Neuronal stem cell (in vitro differentiated cells): ENCODE results near the gene ISM1.
A peak's percentile ranks its signal among the peaks of the same experiment; 100 is the strongest.

ENCODE experiments used
- DNase-seq: peaks from one replicate; pipeline ENCODE4 v3.0.0-alpha.2; 2013; ENCODE audit warnings: low spot score
- H2AFZ ChIP-seq: one replicate; pipeline ENCODE4 v1.6.1; 2013; ENCODE audit warnings: mild to moderate bottlenecking, low read length, inconsistent platforms
- H2AK5ac ChIP-seq: 2 replicates; pipeline ENCODE4 v1.6.1; 2013; ENCODE audit warnings: low read depth, mild to moderate bottlenecking, inconsistent platforms, low read length, moderate library complexity, mixed read lengths
- H2BK120ac ChIP-seq: 2 replicates; pipeline ENCODE4 v1.6.1; 2013; ENCODE audit warnings: low read depth, mild to moderate bottlenecking, inconsistent platforms, low read length, moderate library complexity, mixed read lengths
- H2BK12ac ChIP-seq: one replicate; pipeline ENCODE4 v1.6.1; 2013; ENCODE audit warnings: low read length, inconsistent platforms
- H2BK15ac ChIP-seq: 2 replicates; pipeline ENCODE4 v1.6.1; 2013; ENCODE audit warnings: mild to moderate bottlenecking, low read length, inconsistent platforms, mixed read lengths
- H2BK5ac ChIP-seq: one replicate; pipeline ENCODE4 v1.6.1; 2013; ENCODE audit warnings: inconsistent platforms, mild to moderate bottlenecking, low read length, moderate library complexity
- H3K14ac ChIP-seq: one replicate; pipeline ENCODE4 v1.6.1; 2013; ENCODE audit warnings: low read length, inconsistent platforms
- H3K18ac ChIP-seq: 2 replicates; pipeline ENCODE4 v1.6.1; 2013; ENCODE audit warnings: low read length, inconsistent platforms
- H3K23ac ChIP-seq: 2 replicates; pipeline ENCODE4 v1.6.1; 2013; ENCODE audit warnings: low read depth, mild to moderate bottlenecking, mixed read lengths, low read length, inconsistent platforms; ENCODE audit not compliant: poor library complexity
- H3K27ac ChIP-seq: replicated peaks from 3 replicates; pipeline ENCODE4 v1.5.1; 2013; ENCODE audit warnings: low read length, inconsistent platforms
- H3K27me3 ChIP-seq, 3 experiments: 2 replicates each; pipeline ENCODE4 v1.6.1; 2013; ENCODE audit warnings: low read length in 3 of 3, mild to moderate bottlenecking in 2 of 3, inconsistent platforms in 1 of 3, low read depth in 1 of 3, mixed read lengths in 1 of 3, moderate library complexity in 1 of 3; ENCODE audit not compliant: control insufficient read depth in 3 of 3, insufficient read depth in 3 of 3
- H3K36me3 ChIP-seq, 2 donors: replicated peaks in 1 of 2; 2 replicates each; pipeline ENCODE4 v1.6.1; 2013; ENCODE audit warnings: low read length in 2 of 2; ENCODE audit not compliant: control insufficient read depth in 2 of 2, insufficient read depth in 2 of 2
- H3K4ac ChIP-seq: 2 replicates; pipeline ENCODE4 v1.6.1; 2013; ENCODE audit warnings: inconsistent platforms, mild to moderate bottlenecking, low read length, moderate library complexity
- H3K4me1 ChIP-seq, 2 donors: 1 replicate in 1 of 2; 2 replicates in 1 of 2; pipeline ENCODE4 v1.6.1; 2013; ENCODE audit warnings: low read length in 2 of 2, low read depth in 1 of 2; ENCODE audit not compliant: control insufficient read depth in 2 of 2, insufficient read depth in 1 of 2
- H3K4me2 ChIP-seq: one replicate; pipeline ENCODE4 v1.6.1; 2013; ENCODE audit warnings: mild to moderate bottlenecking, low read length, inconsistent platforms; ENCODE audit not compliant: insufficient read depth, poor library complexity, severe bottlenecking
- H3K4me3 ChIP-seq, 2 donors: 2 replicates each; pipeline ENCODE4 v1.5.1; 2013; ENCODE audit warnings: low read length in 2 of 2, mild to moderate bottlenecking in 2 of 2, inconsistent platforms in 1 of 2, moderate library complexity in 1 of 2
- H3K79me1 ChIP-seq: one replicate; pipeline ENCODE4 v1.6.1; 2013; ENCODE audit warnings: low read depth, mild to moderate bottlenecking, inconsistent platforms, low read length, moderate library complexity
- H3K9ac ChIP-seq: one replicate; pipeline ENCODE4 v1.6.1; 2013; ENCODE audit warnings: mild to moderate bottlenecking, low read depth, low read length, inconsistent platforms; ENCODE audit not compliant: poor library complexity
- H3K9me3 ChIP-seq, 2 donors: replicated peaks in 1 of 2; 2 replicates each; pipeline versions ENCODE3 to v1.6.1; 2013; ENCODE audit warnings: low read length in 2 of 2, mild to moderate bottlenecking in 2 of 2, inconsistent platforms in 1 of 2, low read depth in 1 of 2, mixed read lengths in 1 of 2, moderate library complexity in 1 of 2; ENCODE audit not compliant: control insufficient read depth in 2 of 2, insufficient read depth in 1 of 2
- H4K8ac ChIP-seq: one replicate; pipeline ENCODE4 v1.6.1; 2013; ENCODE audit warnings: low read depth, mild to moderate bottlenecking, inconsistent platforms, low read length, moderate library complexity
- H4K91ac ChIP-seq: one replicate; pipeline ENCODE4 v1.6.1; 2013; ENCODE audit warnings: low read length, low read depth, mild to moderate bottlenecking, inconsistent platforms; ENCODE audit not compliant: poor library complexity
- WGBS, 2 donors: extraction: QIAGEN DNeasy Blood & Tissue Kit; methylation state at CpG; one replicate each; pipeline ENCODE4 v1.1.7; 2013; ENCODE audit warnings: missing lambda C conversion rate in 2 of 2, mixed read lengths in 1 of 2; ENCODE audit not compliant: insufficient read length in 2 of 2, insufficient replicate concordance in 1 of 2; ENCODE audit errors: extremely low coverage in 2 of 2; 5-methylcytosine and 5-hydroxymethylcytosine counted together

ISM1 gene

GRCh38 chr20:13320702-13321101, 99.6 kb downstream of the ISM1 start:
- no peak overlapping the region for H2BK15ac ChIP-seq
- no peak overlapping the region for H3K4ac ChIP-seq
- no peaks in the 10 kb centered on the region for H3K36me3 ChIP-seq
- no peaks in the 10 kb centered on the region for H3K9me3 ChIP-seq
- no CpG with 5 or more reads among the region's 4 CpGs for WGBS, 2 donors
- H3K4me3 ChIP-seq, result no peak overlapping the region
- DNase-seq, result no peak
- no peak overlapping the region for H4K91ac ChIP-seq
- H3K4me1 ChIP-seq, result peaks cover 4% of the 10 kb centered on the region in 2 donors
- no peak overlapping the region for H3K18ac ChIP-seq
- H2AK5ac ChIP-seq, result no peak overlapping the region
- no peaks in the 10 kb centered on the region for H3K79me1 ChIP-seq
- H3K23ac ChIP-seq, result no peak overlapping the region
- H3K14ac ChIP-seq, result no peak overlapping the region
- peaks cover 0 to 5% (median 0%) of the 10 kb centered on the region in 3 experiments for H3K27me3 ChIP-seq
- no peak overlapping the region for H3K9ac ChIP-seq
- H4K8ac ChIP-seq, result no peak overlapping the region
- no peak overlapping the region for H3K4me2 ChIP-seq
- no peak overlapping the region for H2BK5ac ChIP-seq
- H3K27ac ChIP-seq, result no peak overlapping the region
- no peak overlapping the region for H2BK12ac ChIP-seq
- H2BK120ac ChIP-seq, result no peak overlapping the region
- H2AFZ ChIP-seq, result no peak overlapping the region

- WGBS, 2 donors, result no CpG with 5 or more reads among the region's 7 CpGs
These were observed 100.3 kb downstream of the ISM1 start for GRCh38 chr20:13321416-13321815.

GRCh38 chr20:13322198-13322597, 101.1 kb downstream of the ISM1 start:
- H2BK12ac ChIP-seq, result no peak overlapping the region
- H4K91ac ChIP-seq, result no peak overlapping the region
- H3K4me1 ChIP-seq, result peaks cover 4% of the 10 kb centered on the region in 2 donors
- no peak overlapping the region for H2BK5ac ChIP-seq
- H3K14ac ChIP-seq, result no peak overlapping the region
- no peak overlapping the region for H3K18ac ChIP-seq
- H2BK120ac ChIP-seq, result no peak overlapping the region
- no peak overlapping the region for H3K4me3 ChIP-seq
- DNase-seq, result no peak
- H3K9ac ChIP-seq, result no peak overlapping the region
- no peak overlapping the region for H2AFZ ChIP-seq
- no peak overlapping the region for H3K23ac ChIP-seq
- H3K4me2 ChIP-seq, result no peak overlapping the region
- no peak overlapping the region for H4K8ac ChIP-seq
- H3K27ac ChIP-seq, result no peak overlapping the region
- H3K79me1 ChIP-seq, result no peaks in the 10 kb centered on the region
- no peak overlapping the region for H2AK5ac ChIP-seq
- no peaks in the 10 kb centered on the region for H3K36me3 ChIP-seq
- no peaks in the 10 kb centered on the region for H3K9me3 ChIP-seq
- H3K4ac ChIP-seq, result no peak overlapping the region
- WGBS, 2 donors, result no CpG with 5 or more reads among the region's 5 CpGs
- peaks cover 0 to 5% (median 0%) of the 10 kb centered on the region in 3 experiments for H3K27me3 ChIP-seq
- H2BK15ac ChIP-seq, result no peak overlapping the region

More at GRCh38 chr20:13321416-13321815, 100.3 kb downstream of the ISM1 start:
- Histone ChIP-seq H4K8ac (no peak overlapping the region), H2BK120ac (no peak overlapping the region), H3K4me1 (peaks cover 4% of the 10 kb centered on the region in 2 donors), H2BK15ac (no peak overlapping the region), H3K36me3 (no peaks in the 10 kb centered on the region), H3K27me3 (peaks cover 0 to 5% (median 0%) of the 10 kb centered on the region in 3 experiments), H3K14ac (no peak overlapping the region), H3K18ac (no peak overlapping the region), H3K4ac (no peak overlapping the region), H3K23ac (no peak overlapping the region), H3K79me1 (no peaks in the 10 kb centered on the region), H4K91ac (no peak overlapping the region), H2BK5ac (no peak overlapping the region), H3K27ac (no peak overlapping the region), H2BK12ac (no peak overlapping the region), H3K9me3 (no peaks in the 10 kb centered on the region), H2AK5ac (no peak overlapping the region), H3K4me2 (no peak overlapping the region), H3K4me3 (no peak overlapping the region), H3K9ac (no peak overlapping the region), H2AFZ (no peak overlapping the region)
- no peak for DNase-seq

GRCh38 chr20:13322621-13323020, 101.5 kb downstream of the ISM1 start:
- no peak for DNase-seq
- Histone ChIP-seq H3K4me1 (peaks cover 4% of the 10 kb centered on the region in 2 donors), H2AK5ac (no peak overlapping the region), H3K79me1 (no peaks in the 10 kb centered on the region), H4K8ac (no peak overlapping the region), H3K4ac (no peak overlapping the region), H3K27ac (no peak overlapping the region), H4K91ac (no peak overlapping the region), H2AFZ (peak overlapping the region; percentile 5), H2BK5ac (no peak overlapping the region), H3K9me3 (no peaks in the 10 kb centered on the region), H3K27me3 (peaks cover 0 to 5% (median 0%) of the 10 kb centered on the region in 3 experiments), H2BK15ac (no peak overlapping the region), H2BK120ac (no peak overlapping the region), H3K18ac (no peak overlapping the region), H3K4me2 (no peak overlapping the region), H3K23ac (no peak overlapping the region), H3K4me3 (no peak overlapping the region), H3K14ac (no peak overlapping the region), H2BK12ac (no peak overlapping the region), H3K9ac (no peak overlapping the region), H3K36me3 (no peaks in the 10 kb centered on the region)
- no CpG with 5 or more reads among the region's 3 CpGs for WGBS, 2 donors
